Measurements from ENCODE around the gene ANKRD22. TPM values are rescaled to one million over a fixed set of nuclear protein-coding genes. Genes with fewer than 3 reads are reported as not detected.

Gene ANKRD22
- total RNA-seq, 1 experiment from 2014 or later, result not detected

DNA sequence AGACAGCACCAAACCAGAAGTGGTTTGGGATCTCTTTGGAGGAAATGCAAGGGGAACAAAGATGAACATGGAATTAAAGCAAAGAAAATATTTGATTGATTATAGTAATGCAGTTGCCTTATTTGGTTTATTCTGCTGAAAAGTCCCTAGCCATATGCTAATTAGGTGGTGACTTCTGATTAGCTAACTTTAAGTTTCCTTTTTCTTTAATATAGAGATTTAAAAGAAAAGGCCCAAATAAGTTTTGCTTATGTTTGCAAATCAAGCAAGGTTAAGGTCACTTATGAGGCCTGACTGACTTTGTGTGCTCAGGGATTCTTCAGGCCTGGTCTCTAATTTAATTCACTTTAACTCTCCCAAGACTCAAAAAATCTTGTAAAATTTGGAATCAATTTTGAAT is 6.2 kb upstream of the ANKRD22 start:
- DNase-seq (ENCODE audit: low spot score), result no peak
- H3K27me3 ChIP-seq (replicated peaks; ENCODE audit: insufficient read depth, low read depth, low read length, poor library complexity), result no peaks in the 10 kb centered on the region
- no peaks in the 10 kb centered on the region for H3K9me3 ChIP-seq (ENCODE audit: low read depth, low read length, poor library complexity, severe bottlenecking)
- H3K4me1 ChIP-seq (ENCODE audit: insufficient read depth, low read length, poor library complexity, severe bottlenecking), result peaks cover 7% of the 10 kb centered on the region
- TF ChIP-seq, protein P1, sequence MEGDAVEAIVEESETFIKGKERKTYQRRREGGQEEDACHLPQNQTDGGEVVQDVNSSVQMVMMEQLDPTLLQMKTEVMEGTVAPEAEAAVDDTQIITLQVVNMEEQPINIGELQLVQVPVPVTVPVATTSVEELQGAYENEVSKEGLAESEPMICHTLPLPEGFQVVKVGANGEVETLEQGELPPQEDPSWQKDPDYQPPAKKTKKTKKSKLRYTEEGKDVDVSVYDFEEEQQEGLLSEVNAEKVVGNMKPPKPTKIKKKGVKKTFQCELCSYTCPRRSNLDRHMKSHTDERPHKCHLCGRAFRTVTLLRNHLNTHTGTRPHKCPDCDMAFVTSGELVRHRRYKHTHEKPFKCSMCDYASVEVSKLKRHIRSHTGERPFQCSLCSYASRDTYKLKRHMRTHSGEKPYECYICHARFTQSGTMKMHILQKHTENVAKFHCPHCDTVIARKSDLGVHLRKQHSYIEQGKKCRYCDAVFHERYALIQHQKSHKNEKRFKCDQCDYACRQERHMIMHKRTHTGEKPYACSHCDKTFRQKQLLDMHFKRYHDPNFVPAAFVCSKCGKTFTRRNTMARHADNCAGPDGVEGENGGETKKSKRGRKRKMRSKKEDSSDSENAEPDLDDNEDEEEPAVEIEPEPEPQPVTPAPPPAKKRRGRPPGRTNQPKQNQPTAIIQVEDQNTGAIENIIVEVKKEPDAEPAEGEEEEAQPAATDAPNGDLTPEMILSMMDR (conservative IDR thresholded peaks at IDR 0.05; ENCODE audit: low read depth, low read length), result no peak
- no peak for TF ChIP-seq EZH2 (IDR thresholded peaks at IDR 0.05; ENCODE audit: borderline replicate concordance, low read depth, low read length, poor library complexity, severe bottlenecking)
- no peaks in the 10 kb centered on the region for H3K36me3 ChIP-seq (ENCODE audit: insufficient read depth, low read length, poor library complexity, severe bottlenecking)
- H3K27ac ChIP-seq (ENCODE audit: low read depth, low read length, poor library complexity, severe bottlenecking), result no peak overlapping the region
- POLR2A ChIA-PET (ENCODE audit: low non-redundant PET), result no interaction called here
- BruUV-seq (replicated peaks), result no TSS peak
- no peak overlapping the region for H3K4me3 ChIP-seq (ENCODE audit: low read depth, low read length, poor library complexity, severe bottlenecking)
- intact Hi-C loops (cut with micrococcal nuclease; ENCODE audit: unreplicated experiment), result no loop called here
- CTCF ChIA-PET, result no interaction called here

DNA sequence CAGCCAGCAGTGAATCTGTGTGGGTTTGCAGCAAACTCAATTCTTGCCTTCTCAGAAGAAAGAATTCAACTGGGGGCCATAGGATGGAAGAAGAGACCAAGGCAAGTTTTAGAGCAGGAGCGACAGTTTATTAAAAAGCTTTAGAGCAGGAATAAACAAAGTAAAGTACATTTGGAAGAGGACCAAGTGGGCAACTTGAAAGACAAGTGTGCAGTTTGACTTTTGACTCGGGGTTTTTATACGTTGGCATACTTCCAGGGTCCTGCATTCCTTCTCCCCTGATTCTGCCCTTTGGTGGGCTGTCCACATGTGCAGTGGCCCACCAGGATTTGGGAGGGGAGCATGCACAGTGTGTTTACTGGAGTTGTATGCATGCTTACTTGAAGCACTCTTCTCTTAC is 3.0 kb upstream of the ANKRD22 start:
- H3K9me3 ChIP-seq (ENCODE audit: low read depth, low read length, poor library complexity, severe bottlenecking), result no peaks in the 10 kb centered on the region
- intact Hi-C loops (cut with micrococcal nuclease; ENCODE audit: unreplicated experiment), result no loop called here
- H3K4me1 ChIP-seq (ENCODE audit: insufficient read depth, low read length, poor library complexity, severe bottlenecking), result peaks cover 16% of the 10 kb centered on the region
- H3K36me3 ChIP-seq (ENCODE audit: insufficient read depth, low read length, poor library complexity, severe bottlenecking), result no peaks in the 10 kb centered on the region
- no peak for TF ChIP-seq EZH2 (IDR thresholded peaks at IDR 0.05; ENCODE audit: borderline replicate concordance, low read depth, low read length, poor library complexity, severe bottlenecking)
- TF ChIP-seq, protein P1 (conservative IDR thresholded peaks at IDR 0.05; ENCODE audit: low read depth, low read length), result no peak
- no TSS peak for BruUV-seq (replicated peaks)
- no peak for DNase-seq (ENCODE audit: low spot score)
- H3K27ac ChIP-seq (ENCODE audit: low read depth, low read length, poor library complexity, severe bottlenecking), result no peak overlapping the region
- no peaks in the 10 kb centered on the region for H3K27me3 ChIP-seq (replicated peaks; ENCODE audit: insufficient read depth, low read depth, low read length, poor library complexity)
- H3K4me3 ChIP-seq (ENCODE audit: low read depth, low read length, poor library complexity, severe bottlenecking), result no peak overlapping the region
- ChIA-PET CTCF (no interaction called here), POLR2A (ENCODE audit: low non-redundant PET) (no interaction called here)

DNA sequence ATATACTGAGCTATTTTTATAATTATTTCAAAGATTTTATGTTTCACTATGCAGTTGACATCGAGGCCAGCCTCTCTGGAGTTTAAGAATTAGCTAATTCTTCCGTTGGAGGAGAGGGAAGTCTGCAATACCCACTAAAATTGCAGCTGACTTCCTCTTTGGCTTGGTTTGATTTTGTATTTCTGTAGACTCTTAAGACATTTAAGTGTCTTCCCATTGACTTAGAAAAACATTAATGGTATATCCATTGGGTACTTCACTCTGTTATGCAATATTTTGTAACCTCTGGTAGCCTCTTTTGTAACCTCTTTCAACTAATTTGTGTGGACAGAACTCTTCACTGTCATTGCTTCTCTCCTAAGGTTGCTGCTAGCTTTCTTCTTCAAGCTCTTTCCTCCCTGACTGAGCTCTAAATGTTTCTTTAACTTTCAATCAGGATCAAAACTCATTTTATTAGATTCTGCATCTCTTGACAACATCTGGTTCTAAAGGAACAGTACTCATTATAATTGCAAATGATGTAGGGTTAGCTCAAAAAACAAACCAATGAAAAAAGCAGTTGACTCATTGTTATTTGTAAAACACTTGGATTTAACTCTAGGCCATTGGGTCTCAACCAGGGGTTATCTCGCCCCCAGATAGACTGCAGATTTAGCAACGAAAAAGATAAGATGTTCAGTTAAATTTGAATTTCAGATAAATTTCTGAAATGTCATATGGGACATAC is 1.7 kb upstream of the ANKRD22 start:
- POLR2A ChIA-PET (ENCODE audit: low non-redundant PET), result no interaction called here
- CTCF ChIA-PET, result no interaction called here
- DNase-seq (ENCODE audit: low spot score), result no peak
- H3K27ac ChIP-seq (ENCODE audit: low read depth, low read length, poor library complexity, severe bottlenecking), result no peak overlapping the region
- BruUV-seq (replicated peaks), result no TSS peak
- intact Hi-C loops (cut with micrococcal nuclease; ENCODE audit: unreplicated experiment), result no loop called here
- H3K9me3 ChIP-seq (ENCODE audit: low read depth, low read length, poor library complexity, severe bottlenecking), result no peaks in the 10 kb centered on the region
- no peaks in the 10 kb centered on the region for H3K36me3 ChIP-seq (ENCODE audit: insufficient read depth, low read length, poor library complexity, severe bottlenecking)
- H3K4me3 ChIP-seq (ENCODE audit: low read depth, low read length, poor library complexity, severe bottlenecking), result no peak overlapping the region
- H3K4me1 ChIP-seq (ENCODE audit: insufficient read depth, low read length, poor library complexity, severe bottlenecking), result peaks cover 22% of the 10 kb centered on the region
- TF ChIP-seq, protein P1 (conservative IDR thresholded peaks at IDR 0.05; ENCODE audit: low read depth, low read length), result no peak
- no peak for TF ChIP-seq EZH2 (IDR thresholded peaks at IDR 0.05; ENCODE audit: borderline replicate concordance, low read depth, low read length, poor library complexity, severe bottlenecking)
- H3K27me3 ChIP-seq (replicated peaks; ENCODE audit: insufficient read depth, low read depth, low read length, poor library complexity), result no peaks in the 10 kb centered on the region

Data from A673 (cell line).